Endometrial microvascular endothelial cells (primary cell): ENCODE results near the gene NFKB2. TPM values are rescaled to one million over a fixed set of nuclear protein-coding genes. Genes with fewer than 3 reads are reported as not detected.

ENCODE experiments used
- in situ Hi-C: cut with HindIII; loops from 2 replicates; pipeline ENCODE4 v1.10.0; 2017; ENCODE audit warnings: low sequenced_read_pairs, low pct_unique_long_range_greater_than_20kb; ENCODE audit errors: inconsistent ontology term
- total RNA-seq: library from RNA; depleted of rRNA; stranded (reverse); fragments of >200 nt; gene quantifications from one replicate; pipeline ENCODE4 v1.2.3, GENCODE V29; 2015; ENCODE audit errors: inconsistent ontology term

Gene NFKB2
- total RNA-seq, 1 donor from 2014 or later = 33.1 TPM

DNA sequence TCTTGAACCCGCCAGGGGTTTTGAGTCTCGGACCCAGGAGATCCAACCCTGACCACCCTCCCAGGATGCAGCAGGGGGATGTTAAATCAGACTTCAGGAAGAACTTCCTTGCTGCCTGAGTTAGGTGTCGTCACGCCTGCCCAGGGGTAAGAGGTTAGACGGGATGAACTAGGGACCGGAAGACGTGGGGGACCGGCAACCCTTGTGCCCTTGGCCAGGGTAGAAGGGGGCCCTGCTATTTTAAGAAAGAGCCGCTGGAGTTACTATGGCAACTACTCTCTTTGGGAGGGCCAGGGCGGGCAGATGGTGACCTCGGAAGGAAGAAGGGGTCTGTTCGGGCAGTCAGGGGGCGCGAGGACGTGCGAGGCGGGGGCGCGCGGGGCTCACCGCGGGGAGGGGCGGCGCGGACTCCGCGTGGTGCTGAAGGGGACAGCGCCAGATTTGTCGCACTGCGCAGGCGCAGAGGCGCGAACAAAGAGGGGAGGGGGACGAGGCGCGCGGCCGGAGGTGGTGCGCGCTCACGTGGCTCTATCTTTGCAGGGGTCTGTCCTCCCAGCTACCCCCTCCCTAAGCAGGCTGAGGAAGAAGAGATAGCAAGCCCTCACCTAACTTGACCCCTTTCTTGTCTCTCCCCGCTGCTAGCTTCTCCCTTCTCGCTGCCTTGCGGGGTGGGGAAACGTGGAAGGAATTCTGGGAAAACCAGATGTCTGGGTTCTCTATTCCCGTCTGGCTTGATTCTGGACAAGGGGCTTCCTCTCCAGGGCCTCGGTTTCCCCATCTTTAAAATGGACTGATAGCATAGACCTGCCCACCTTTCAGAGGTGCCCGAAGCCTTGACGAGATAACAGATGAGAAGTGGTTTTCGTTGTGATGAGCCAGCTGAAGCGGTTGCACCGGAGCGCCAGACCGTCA lies 24.0 kb downstream of the NFKB2 start:
- in situ Hi-C loops = no loop called here

GRCh38 chr10:102420181-102420713 lies 24.7 kb downstream of the NFKB2 start:
- in situ Hi-C loops = no loop called here

DNA sequence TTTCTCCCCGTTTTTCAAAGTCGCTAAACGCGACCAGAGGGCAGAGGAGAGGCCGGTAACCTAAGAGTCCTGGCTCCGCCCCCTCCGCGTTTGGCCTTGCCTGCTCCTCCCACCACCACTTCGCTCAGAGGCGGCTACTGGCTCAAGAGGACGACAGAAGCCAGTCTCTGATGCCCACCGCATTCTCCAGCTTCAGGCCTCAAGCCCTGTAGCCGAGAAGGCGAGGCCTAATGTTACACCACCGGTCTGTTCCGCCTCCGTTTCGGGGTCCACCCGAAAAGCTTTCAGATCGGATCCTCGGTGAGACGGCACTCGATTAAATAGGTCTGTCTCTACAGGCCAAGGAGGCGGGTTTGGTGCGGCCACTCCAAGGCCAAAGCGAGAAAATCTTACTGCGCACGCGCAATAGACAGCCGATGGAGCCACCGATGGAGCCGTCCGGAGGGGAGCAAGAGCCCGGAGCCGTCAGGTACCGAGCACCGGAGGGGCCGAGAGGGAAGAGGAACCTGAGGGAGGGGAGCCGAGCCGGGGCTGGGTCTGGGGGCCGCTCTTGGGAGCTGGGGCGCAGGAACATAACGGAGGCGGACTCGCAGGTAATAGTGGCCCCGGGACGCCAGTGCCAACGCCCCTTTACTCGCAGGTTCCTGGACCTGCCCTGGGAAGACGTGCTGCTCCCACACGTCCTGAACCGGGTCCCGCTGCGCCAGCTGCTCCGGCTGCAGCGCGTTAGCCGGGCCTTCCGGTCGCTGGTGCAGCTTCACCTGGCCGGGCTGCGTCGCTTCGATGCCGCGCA lies 25.4 kb downstream of the NFKB2 start, which contains the start of gene FBXL15:
TSS of gene FBXL15 (plus strand) at position 123 of the 793 bp plus-strand sequence. CDS start at position 417, 294 bp downstream.
- in situ Hi-C loops = no loop called here

- in situ Hi-C loops = no loop called here
Observed at GRCh38 chr10:102421507-102421756, 25.9 kb downstream of the NFKB2 start.

- in situ Hi-C loops = no loop called here
Observed at GRCh38 chr10:102421757-102422512, 26.4 kb downstream of the NFKB2 start.

DNA sequence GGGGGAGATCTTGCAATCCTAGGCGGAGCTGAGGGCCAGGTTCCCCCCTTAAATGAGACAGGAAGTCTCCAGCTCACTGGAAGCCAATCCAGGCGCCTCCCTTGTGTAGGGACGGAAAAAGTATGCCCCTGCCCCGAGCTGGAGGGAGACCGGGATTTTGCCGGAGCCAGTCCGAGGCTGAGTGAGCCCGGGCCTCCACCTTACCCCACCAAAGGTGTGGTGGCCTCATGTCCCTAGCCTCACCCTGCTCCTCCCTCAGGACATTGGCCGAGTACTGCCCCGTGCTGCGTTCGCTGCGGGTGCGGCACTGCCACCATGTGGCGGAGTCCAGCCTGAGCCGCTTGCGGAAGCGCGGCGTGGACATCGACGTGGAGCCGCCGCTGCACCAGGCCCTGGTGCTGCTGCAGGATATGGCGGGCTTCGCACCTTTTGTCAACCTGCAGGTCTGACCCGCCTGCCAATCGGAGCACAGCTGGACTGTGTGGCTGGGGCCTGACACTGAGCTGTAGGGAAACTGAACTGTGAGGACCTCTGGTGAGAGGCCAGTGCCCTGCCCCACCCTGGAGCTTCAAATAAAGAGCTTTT lies 27.1 kb downstream of the NFKB2 start:
- in situ Hi-C loops = no loop called here

- in situ Hi-C loops = no loop called here
Observed at GRCh38 chr10:102423372-102423968, 28.0 kb downstream of the NFKB2 start.

GRCh38 chr10:102424145-102424544 lies 28.6 kb downstream of the NFKB2 start:
- in situ Hi-C loops = no loop called here

DNA sequence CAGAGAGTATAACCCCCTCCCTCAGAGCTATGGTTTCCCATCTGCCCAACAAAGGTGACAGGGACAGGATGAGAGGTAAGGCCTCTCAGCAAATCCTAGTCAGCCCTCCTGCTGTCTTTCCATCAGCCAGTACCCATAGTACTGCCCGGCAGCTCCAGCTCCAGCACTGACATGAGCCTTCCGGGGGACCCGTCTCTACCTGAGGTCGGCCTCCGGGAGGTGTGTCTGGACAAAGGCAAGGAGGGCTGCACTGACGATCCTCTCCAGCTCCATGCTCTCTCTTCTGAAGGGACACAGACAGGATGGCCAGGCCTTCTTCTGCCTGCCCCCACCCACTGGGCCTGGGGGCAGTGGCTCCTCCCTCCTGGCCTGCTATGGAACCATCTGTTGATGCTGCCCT lies 29.4 kb downstream of the NFKB2 start:
- in situ Hi-C loops = no loop called here

GRCh38 chr10:102425444-102425843 lies 29.9 kb downstream of the NFKB2 start:
- in situ Hi-C loops = no loop called here

GRCh38 chr10:102426803-102427287 lies 31.3 kb downstream of the NFKB2 start:
- in situ Hi-C loops = no loop called here

GRCh38 chr10:102429468-102429867 lies 34.0 kb downstream of the NFKB2 start:
- in situ Hi-C loops = no loop called here

- in situ Hi-C loops = no loop called here
Observed at GRCh38 chr10:102431452-102432124, 36.1 kb downstream of the NFKB2 start.

DNA sequence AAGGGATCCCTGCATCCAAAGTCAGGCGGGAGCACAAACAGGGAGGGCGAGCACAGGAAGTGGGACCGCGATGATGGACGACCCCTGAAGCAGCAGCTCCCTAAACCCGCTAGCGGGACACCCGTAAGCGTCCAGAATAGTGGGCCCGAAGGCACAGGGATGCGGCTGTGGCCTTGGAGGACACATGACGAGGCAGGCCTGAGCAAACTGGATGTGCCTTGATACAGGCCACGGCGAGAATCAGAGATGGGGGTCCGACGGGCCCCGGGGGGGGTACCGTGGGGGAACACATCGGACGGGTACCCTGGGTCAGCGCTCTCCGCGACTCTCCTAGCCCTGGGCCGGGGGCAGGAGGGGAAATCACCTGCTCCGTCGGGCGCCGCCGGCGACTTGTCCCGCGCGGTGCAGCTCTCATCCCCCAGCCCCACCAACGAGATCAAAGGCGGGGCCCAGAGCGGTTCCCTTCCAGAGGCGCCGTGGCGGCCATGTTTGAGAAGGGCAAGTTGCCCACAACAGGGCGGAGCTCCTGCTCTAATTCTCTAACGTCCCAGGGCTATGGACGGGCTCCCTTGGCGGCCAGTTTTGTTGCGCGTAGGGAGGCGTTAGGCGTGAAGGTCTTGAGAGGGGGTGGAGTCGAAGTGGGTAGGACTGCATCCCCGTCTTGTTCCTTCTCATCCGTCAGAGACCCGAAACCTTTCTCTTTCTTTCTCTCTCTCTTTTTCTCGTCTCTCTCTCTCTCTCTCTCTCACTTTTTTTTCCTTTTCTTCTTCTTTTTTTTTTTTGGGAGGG lies 36.9 kb downstream of the NFKB2 start, which contains the start of gene CUEDC2:
TSS of gene CUEDC2 (minus strand) at position 413 of the 789 bp plus-strand sequence. CDS start 7,386 bp downstream, outside the sequence.
- in situ Hi-C loops = no loop called here

DNA sequence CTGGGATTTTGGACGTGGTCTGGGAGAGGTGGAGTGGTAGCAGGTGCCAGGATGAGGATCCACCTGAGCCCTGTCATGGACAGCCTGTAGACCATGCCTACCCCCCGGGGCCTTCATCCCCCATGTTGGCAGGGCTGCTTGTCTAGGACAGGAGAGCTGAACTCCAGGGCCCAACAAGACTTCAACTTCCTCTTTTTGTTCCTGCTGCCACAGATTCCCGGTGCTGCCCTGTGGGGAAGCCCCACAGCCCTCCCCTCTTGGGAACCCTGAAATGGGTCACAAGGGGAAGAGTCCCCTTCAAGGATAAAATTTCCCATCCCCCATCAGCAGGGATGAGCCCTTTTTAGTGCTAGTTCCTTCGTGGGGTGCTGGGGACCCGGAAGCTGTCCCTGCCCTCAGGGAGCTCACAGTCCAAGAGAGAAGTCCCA lies 38.1 kb downstream of the NFKB2 start:
- in situ Hi-C loops = no loop called here

GRCh38 chr10:102434394-102435132 lies 39.1 kb downstream of the NFKB2 start:
- in situ Hi-C loops = no loop called here
